ENCODE results near the gene DONSON. TPM values are rescaled to one million over a fixed set of nuclear protein-coding genes. Genes with fewer than 3 reads are reported as not detected.

The DONSON gene
- total RNA-seq, 1 experiment from 2014 or later, result 13.8 TPM

- CTCF ChIA-PET, result no interaction called here
- Mint-ChIP-seq H3K9me3 (ENCODE audit: low read depth, unreplicated experiment) (no peaks in the 10 kb centered on the region), H3K36me3 (ENCODE audit: insufficient read depth, unreplicated experiment) (peaks cover 41% of the 10 kb centered on the region), H3K27ac (ENCODE audit: unreplicated experiment) (no peak overlapping the region), H3K27me3 (ENCODE audit: unreplicated experiment) (no peaks in the 10 kb centered on the region), H3K4me1 (ENCODE audit: low read depth, unreplicated experiment) (peaks cover 2% of the 10 kb centered on the region), H3K4me3 (ENCODE audit: low read depth, unreplicated experiment) (no peak overlapping the region)
- no TSS peak for BruUV-seq (replicated peaks)
- intact Hi-C loops (cut with micrococcal nuclease; ENCODE audit: unreplicated experiment), result no loop called here
- no peak for DNase-seq
- TF ChIP-seq CTCF (IDR thresholded peaks at IDR 0.05; ENCODE audit: unreplicated experiment), result no peak
These were observed 27.1 kb downstream of the DONSON start for GRCh38 chr21:33561373-33561772.

GRCh38 chr21:33560965-33561364 is 27.5 kb downstream of the DONSON start:
- no peak for TF ChIP-seq CTCF (IDR thresholded peaks at IDR 0.05; ENCODE audit: unreplicated experiment)
- H3K9me3 Mint-ChIP-seq (ENCODE audit: low read depth, unreplicated experiment), result no peaks in the 10 kb centered on the region
- no TSS peak for BruUV-seq (replicated peaks)
- H3K27ac Mint-ChIP-seq (ENCODE audit: unreplicated experiment), result no peak overlapping the region
- H3K27me3 Mint-ChIP-seq (ENCODE audit: unreplicated experiment), result no peaks in the 10 kb centered on the region
- H3K4me3 Mint-ChIP-seq (ENCODE audit: low read depth, unreplicated experiment), result no peak overlapping the region
- no peak for DNase-seq
- peaks cover 6% of the 10 kb centered on the region for H3K4me1 Mint-ChIP-seq (ENCODE audit: low read depth, unreplicated experiment)
- intact Hi-C loops (cut with micrococcal nuclease; ENCODE audit: unreplicated experiment), result no loop called here
- CTCF ChIA-PET, result no interaction called here
- peaks cover 45% of the 10 kb centered on the region for H3K36me3 Mint-ChIP-seq (ENCODE audit: insufficient read depth, unreplicated experiment)

GRCh38 chr21:33559813-33560212 is 28.7 kb downstream of the DONSON start:
- Mint-ChIP-seq H3K9me3 (ENCODE audit: low read depth, unreplicated experiment) (no peaks in the 10 kb centered on the region), H3K36me3 (ENCODE audit: insufficient read depth, unreplicated experiment) (peaks cover 50% of the 10 kb centered on the region), H3K4me3 (ENCODE audit: low read depth, unreplicated experiment) (no peak overlapping the region), H3K27ac (ENCODE audit: unreplicated experiment) (no peak overlapping the region), H3K4me1 (ENCODE audit: low read depth, unreplicated experiment) (peaks cover 9% of the 10 kb centered on the region), H3K27me3 (ENCODE audit: unreplicated experiment) (no peaks in the 10 kb centered on the region)
- no peak for DNase-seq
- CTCF ChIA-PET, result no interaction called here
- BruUV-seq (replicated peaks), result no TSS peak
- TF ChIP-seq CTCF (IDR thresholded peaks at IDR 0.05; ENCODE audit: unreplicated experiment), result no peak
- intact Hi-C loops (cut with micrococcal nuclease; ENCODE audit: unreplicated experiment), result no loop called here

- Mint-ChIP-seq H3K4me1 (ENCODE audit: low read depth, unreplicated experiment) (peaks cover 9% of the 10 kb centered on the region), H3K27me3 (ENCODE audit: unreplicated experiment) (no peaks in the 10 kb centered on the region), H3K9me3 (ENCODE audit: low read depth, unreplicated experiment) (no peaks in the 10 kb centered on the region), H3K27ac (ENCODE audit: unreplicated experiment) (no peak overlapping the region), H3K4me3 (ENCODE audit: low read depth, unreplicated experiment) (no peak overlapping the region), H3K36me3 (ENCODE audit: insufficient read depth, unreplicated experiment) (peaks cover 58% of the 10 kb centered on the region)
- intact Hi-C loops (cut with micrococcal nuclease; ENCODE audit: unreplicated experiment), result no loop called here
- BruUV-seq (replicated peaks), result no TSS peak
- DNase-seq, result no peak
- CTCF ChIA-PET, result interaction anchor here (0.6 kb wide), 1 partner anchor 339 kb away, joined by 3 read pairs; no protein-coding TSS in a partner anchor
- no peak for TF ChIP-seq CTCF (IDR thresholded peaks at IDR 0.05; ENCODE audit: unreplicated experiment)
These were observed 29.6 kb downstream of the DONSON start for GRCh38 chr21:33558777-33559421.
